GM10266 (cell line): ENCODE data around the gene CYP4F12.
"Not testable (repeated sequence)": the region's sequence is repeated elsewhere in the genome, so short reads cannot be mapped to it uniquely, and the experiment has no call there.

Experiments
- DNase-seq: peaks from one replicate; pipeline ENCODE4 v3.0.0; 2012; ENCODE audit errors: extremely low spot score
- CTCF ChIP-seq: IDR thresholded peaks from 2 replicates; pipeline ENCODE4 v1.5.1; 2012; ENCODE audit warnings: mild to moderate bottlenecking, low read depth; ENCODE audit not compliant: control insufficient read depth, insufficient read depth; ENCODE audit errors: missing control alignments

Gene CYP4F12

DNA sequence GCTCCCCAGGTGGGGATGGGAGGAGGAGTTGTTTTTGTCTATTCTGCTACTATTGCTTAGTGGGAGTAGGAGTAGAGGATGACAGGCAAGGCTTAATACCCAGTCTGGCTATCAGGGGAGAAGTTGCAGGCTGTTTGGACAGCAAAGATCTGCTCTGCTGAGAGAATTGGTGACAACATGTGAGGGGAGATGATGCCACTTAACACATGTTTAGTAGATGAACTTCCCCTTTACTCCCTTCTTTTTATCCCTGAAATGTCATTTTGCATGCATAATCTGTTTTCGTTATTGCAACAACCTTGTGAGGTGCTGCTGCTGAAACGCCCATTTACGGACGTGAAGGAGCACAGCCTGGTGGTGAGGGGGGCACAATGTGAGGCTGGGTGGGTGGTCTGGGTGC lies 3.0 kb upstream of the CYP4F12 start:
- TF ChIP-seq CTCF: no peak

GRCh38 chr19:15671237-15671821 lies 1.6 kb upstream of the CYP4F12 start:
- TF ChIP-seq CTCF: no peak
- no peak for DNase-seq

More for the DNA sequence above, 3.0 kb upstream of the CYP4F12 start:
- no peak for DNase-seq

DNA sequence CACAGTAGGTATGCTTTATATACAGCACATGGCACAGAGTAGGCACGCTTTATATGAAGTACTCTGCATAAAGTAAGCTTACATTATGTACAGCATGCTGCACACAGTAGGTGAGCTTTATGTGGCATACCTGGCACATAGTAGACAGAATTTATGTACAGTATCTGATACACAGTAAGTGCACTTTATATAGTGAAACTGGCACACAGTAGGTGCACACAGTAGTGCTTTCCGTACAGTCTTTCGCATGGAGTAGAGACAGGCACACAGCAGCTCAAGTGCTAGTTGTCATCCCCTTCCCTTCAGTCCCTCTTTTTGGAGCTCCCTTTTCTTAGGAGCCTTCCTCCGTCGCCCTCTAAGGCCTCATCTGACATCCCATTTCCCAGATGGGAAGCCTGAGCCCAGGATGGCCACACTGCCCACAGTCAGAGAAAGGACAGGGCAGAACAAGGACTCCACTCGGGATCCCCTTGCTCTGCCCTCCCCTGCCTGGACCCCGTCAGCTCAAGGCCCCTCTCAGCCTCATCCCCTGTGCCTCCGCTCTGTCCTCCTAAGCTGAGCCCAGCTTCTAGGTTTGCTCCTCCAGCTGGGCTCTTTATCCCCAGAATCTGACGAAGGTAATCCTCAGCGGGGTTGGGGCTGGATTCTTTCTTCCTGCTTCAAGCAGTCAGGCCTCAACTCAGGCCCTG lies 852 bp upstream of the CYP4F12 start:
- TF ChIP-seq CTCF: no peak
- no peak for DNase-seq

DNA sequence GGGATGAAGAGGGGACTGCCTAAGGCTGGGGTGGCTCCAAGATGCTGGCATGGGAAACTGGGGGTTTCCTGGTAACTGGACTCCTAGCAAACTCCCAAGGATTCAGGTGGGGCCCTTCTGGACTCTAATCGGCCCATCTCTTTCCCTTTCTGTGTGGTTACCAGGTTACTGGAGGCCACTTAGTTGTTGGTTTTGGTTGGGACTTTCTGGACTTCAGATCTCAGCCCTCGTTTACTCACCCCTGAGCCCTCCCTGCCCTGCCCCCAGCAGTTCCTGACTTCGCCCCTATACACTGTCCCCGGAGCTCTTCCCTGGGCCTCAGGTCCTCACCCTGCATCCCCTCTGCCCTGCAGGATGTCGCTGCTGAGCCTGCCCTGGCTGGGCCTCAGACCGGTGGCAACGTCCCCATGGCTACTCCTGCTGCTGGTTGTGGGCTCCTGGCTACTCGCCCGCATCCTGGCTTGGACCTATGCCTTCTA lies 328 bp downstream of the CYP4F12 start:
- DNase-seq: no peak
- TF ChIP-seq CTCF: no peak

- no peak for DNase-seq
- no peak for TF ChIP-seq CTCF
Observed at GRCh38 chr19:15675560-15675959, 2.7 kb downstream of the CYP4F12 start.

DNA sequence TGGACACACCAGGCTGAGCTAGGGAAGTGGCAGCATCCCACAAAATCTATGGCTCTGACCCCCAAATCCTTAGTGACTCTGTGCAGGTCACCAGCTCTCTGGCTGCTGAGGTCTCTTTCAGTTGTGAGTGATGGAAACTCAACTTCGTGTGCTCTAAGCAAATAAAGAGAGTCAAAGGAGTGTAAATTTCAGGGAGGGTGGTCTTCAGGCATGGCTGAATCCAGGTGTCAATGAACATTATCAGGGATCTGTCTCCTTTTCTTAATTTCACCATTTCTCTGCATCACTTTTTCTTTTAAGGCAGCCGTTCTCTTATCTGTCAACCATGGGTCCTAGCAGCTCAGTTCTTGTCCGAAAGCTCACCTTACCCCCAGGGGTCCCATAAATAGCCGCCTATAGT lies 6.2 kb downstream of the CYP4F12 start:
- no peak for TF ChIP-seq CTCF
- DNase-seq: no peak

- not testable (repeated sequence) for DNase-seq
Observed at GRCh38 chr19:15679865-15680264, 7.0 kb downstream of the CYP4F12 start.
